NCI-H510A treated with DMSO at 0.1 percent for 48 hours (cell line): Measurements from ENCODE around the gene RBBP5.
A peak's percentile ranks its signal among the peaks of the same experiment; 100 is the strongest.

Source experiments
- DNase-seq: peaks from one replicate; lab custom pipeline; 2025; lab: John Stamatoyannopoulos, UW

The RBBP5 gene

GRCh38 chr1:205074513-205074912 lies 47.3 kb downstream of the RBBP5 start:
- DNase-seq = no peak

- DNase-seq = no peak
Observed at GRCh38 chr1:205074084-205074483, 47.7 kb downstream of the RBBP5 start.

- no peak for DNase-seq
Observed at GRCh38 chr1:205073511-205073910, 48.3 kb downstream of the RBBP5 start.

- DNase-seq = no peak
Observed at GRCh38 chr1:205072881-205073280, 48.9 kb downstream of the RBBP5 start.

- DNase-seq = no peak
Observed at GRCh38 chr1:205072286-205072685, 49.5 kb downstream of the RBBP5 start.

GRCh38 chr1:205071801-205072200 lies 50.0 kb downstream of the RBBP5 start:
- DNase-seq = no peak

- DNase-seq = no peak
Observed at GRCh38 chr1:205071028-205071409, 50.8 kb downstream of the RBBP5 start.

GRCh38 chr1:205069371-205070125 lies 52.2 kb downstream of the RBBP5 start:
- DNase-seq = no peak

GRCh38 chr1:205068457-205069040 lies 53.2 kb downstream of the RBBP5 start:
- no peak for DNase-seq

- no peak for DNase-seq
Observed at GRCh38 chr1:205068001-205068400, 53.8 kb downstream of the RBBP5 start.

GRCh38 chr1:205067031-205067430 lies 54.7 kb downstream of the RBBP5 start:
- DNase-seq = no peak

GRCh38 chr1:205066141-205066818 lies 55.5 kb downstream of the RBBP5 start:
- DNase-seq = no peak

- no peak for DNase-seq
Observed at GRCh38 chr1:205065666-205066065, 56.1 kb downstream of the RBBP5 start.

GRCh38 chr1:205064741-205065316 lies 56.9 kb downstream of the RBBP5 start:
- no peak for DNase-seq

- no peak for DNase-seq
Observed at GRCh38 chr1:205064301-205064700, 57.5 kb downstream of the RBBP5 start.

- no peak for DNase-seq
Observed at GRCh38 chr1:205062895-205063294, 58.9 kb downstream of the RBBP5 start.

GRCh38 chr1:205062319-205062718 lies 59.5 kb downstream of the RBBP5 start:
- DNase-seq = no peak

GRCh38 chr1:205061665-205062069 lies 60.1 kb downstream of the RBBP5 start:
- DNase-seq = peak; percentile 92

- no peak for DNase-seq
Observed at GRCh38 chr1:205061227-205061626, 60.6 kb downstream of the RBBP5 start.

- no peak for DNase-seq
Observed at GRCh38 chr1:205060746-205061145, 61.0 kb downstream of the RBBP5 start.

GRCh38 chr1:205059660-205060059 lies 62.1 kb downstream of the RBBP5 start:
- DNase-seq = no peak

- DNase-seq = no peak
Observed at GRCh38 chr1:205058853-205059252, 62.9 kb downstream of the RBBP5 start.
